Tibial nerve (tissue), 4 donors: ENCODE results near the gene SNX8. TPM values are rescaled to one million over a fixed set of nuclear protein-coding genes. Genes with fewer than 3 reads are reported as not detected.

Source experiments
- DNase-seq, 2 donors: peaks; one replicate each; pipeline ENCODE4 v3.0.0-alpha.2; 2019; ENCODE audit warnings: low spot score in 2 of 2
- H3K27ac ChIP-seq, 4 donors: fragments of 200-600 bp; sonication (generic) in 3 of 4; one replicate each; pipeline ENCODE4 v1.5.1; 2017 to 2019; ENCODE audit warnings: mild to moderate bottlenecking in 1 of 4
- H3K27me3 ChIP-seq, 2 donors: fragments of 200-600 bp; sonication (generic) in 1 of 2; one replicate each; pipeline versions ENCODE4 v1.5.1 to v1.6.0; 2017 to 2019
- H3K36me3 ChIP-seq, 3 donors: fragments of 200-600 bp; sonication (generic); one replicate each; pipeline ENCODE4 v1.5.1; 2018 to 2019
- H3K4me1 ChIP-seq, 4 donors: fragments of 200-600 bp; sonication (generic) in 3 of 4; one replicate each; pipeline ENCODE4 v1.5.1; 2017 to 2019
- H3K4me3 ChIP-seq, 4 donors: fragments of 200-600 bp; sonication (generic) in 3 of 4; one replicate each; pipeline ENCODE4 v1.5.1; 2017 to 2019; ENCODE audit warnings: mild to moderate bottlenecking in 1 of 4, moderate library complexity in 1 of 4
- H3K9me3 ChIP-seq, 4 donors: fragments of 200-600 bp; sonication (generic) in 3 of 4; one replicate each; pipeline ENCODE4 v1.5.1; 2017 to 2019
- EP300 ChIP-seq, 2 donors: sonication (generic); formaldehyde crosslinking; IDR thresholded peaks; one replicate each; pipeline ENCODE4 v1.6.1; 2017; ENCODE audit warnings: antibody characterized with exemption in 2 of 2, mild to moderate bottlenecking in 1 of 2
- POLR2A ChIP-seq, 2 donors: fragments of 450-650 bp; IDR thresholded peaks; one replicate each; pipeline ENCODE4 v1.6.1; 2017; ENCODE audit warnings: antibody characterized with exemption in 2 of 2, mild to moderate bottlenecking in 2 of 2, moderate library complexity in 2 of 2
- WGBS, 2 donors: methylation state at CpG; one replicate each; pipeline ENCODE4 v1.1.5; 2018; 5-methylcytosine and 5-hydroxymethylcytosine counted together
- total RNA-seq, 4 donors: library from RNA; depleted of rRNA; stranded (reverse); fragments of >200 nt; gene quantifications; one replicate each; pipeline ENCODE4 v1.1.0, GENCODE V29; 2016
- TF ChIP-seq, protein P1 (sequence below), 5 experiments: fragments of 200-600 bp in 3 of 5; fragments of 450-650 bp in 2 of 5; sonication (generic) in 3 of 5; IDR thresholded peaks; one replicate each; pipeline ENCODE4 v1.5.1; 2016 to 2019; ENCODE audit warnings: antibody characterized with exemption in 5 of 5, mild to moderate bottlenecking in 3 of 5, moderate library complexity in 2 of 5

Gene SNX8
- total RNA-seq, 4 donors from 2014 or later = 8.6 to 39.6 (median 18.9) TPM

DNA sequence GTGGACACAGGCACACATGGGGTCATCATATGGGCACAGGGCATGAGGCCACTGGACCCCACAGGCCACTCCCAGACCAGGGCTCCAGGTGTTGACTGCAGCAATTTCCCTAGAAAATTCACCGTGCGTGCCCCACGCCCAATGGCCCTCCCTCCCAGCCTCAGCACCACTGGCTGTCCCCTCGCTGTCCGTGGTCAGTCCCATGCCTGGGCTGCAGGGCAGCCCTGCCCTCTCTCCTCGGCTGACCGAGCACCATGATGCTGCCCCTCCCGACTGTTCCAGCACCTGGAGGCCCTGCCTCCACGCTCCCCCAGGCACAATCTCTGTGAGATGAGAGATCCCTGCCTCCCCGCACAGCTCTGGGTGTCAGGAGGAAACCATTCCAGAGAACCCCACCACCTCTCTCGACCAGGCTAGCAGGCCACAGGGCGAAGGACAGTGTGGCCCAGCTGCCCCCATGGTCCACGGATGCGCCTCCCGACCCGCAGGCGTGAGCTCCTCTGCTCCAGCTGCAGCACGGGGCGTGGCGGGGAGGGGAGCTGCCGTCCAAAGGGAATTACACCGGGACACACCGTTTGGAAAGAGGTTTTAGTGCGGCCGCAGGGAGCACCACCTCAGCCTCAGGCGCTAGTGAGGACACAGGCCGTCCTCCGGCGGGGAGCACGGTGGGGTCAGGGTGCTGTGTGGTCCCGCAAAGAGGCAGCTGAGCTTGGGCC lies 59.7 kb downstream of the SNX8 start:
- H3K36me3 ChIP-seq = peaks cover 0 to 82% (median 0%) of the 10 kb centered on the region in 3 donors
- DNase-seq = no peak
- no peak overlapping the region for H3K4me3 ChIP-seq
- no peak overlapping the region for H3K27ac ChIP-seq
- no peaks in the 10 kb centered on the region for H3K27me3 ChIP-seq
- no peaks in the 10 kb centered on the region for H3K9me3 ChIP-seq
- 87 to 90% methylated on average over 23 to 31 of the region's 31 CpGs for WGBS, 2 donors
- TF ChIP-seq POLR2A (IDR thresholded peaks at IDR 0.05) = no peak
- TF ChIP-seq, protein P1, sequence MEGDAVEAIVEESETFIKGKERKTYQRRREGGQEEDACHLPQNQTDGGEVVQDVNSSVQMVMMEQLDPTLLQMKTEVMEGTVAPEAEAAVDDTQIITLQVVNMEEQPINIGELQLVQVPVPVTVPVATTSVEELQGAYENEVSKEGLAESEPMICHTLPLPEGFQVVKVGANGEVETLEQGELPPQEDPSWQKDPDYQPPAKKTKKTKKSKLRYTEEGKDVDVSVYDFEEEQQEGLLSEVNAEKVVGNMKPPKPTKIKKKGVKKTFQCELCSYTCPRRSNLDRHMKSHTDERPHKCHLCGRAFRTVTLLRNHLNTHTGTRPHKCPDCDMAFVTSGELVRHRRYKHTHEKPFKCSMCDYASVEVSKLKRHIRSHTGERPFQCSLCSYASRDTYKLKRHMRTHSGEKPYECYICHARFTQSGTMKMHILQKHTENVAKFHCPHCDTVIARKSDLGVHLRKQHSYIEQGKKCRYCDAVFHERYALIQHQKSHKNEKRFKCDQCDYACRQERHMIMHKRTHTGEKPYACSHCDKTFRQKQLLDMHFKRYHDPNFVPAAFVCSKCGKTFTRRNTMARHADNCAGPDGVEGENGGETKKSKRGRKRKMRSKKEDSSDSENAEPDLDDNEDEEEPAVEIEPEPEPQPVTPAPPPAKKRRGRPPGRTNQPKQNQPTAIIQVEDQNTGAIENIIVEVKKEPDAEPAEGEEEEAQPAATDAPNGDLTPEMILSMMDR (IDR thresholded peaks at IDR 0.05) = no peak
- TF ChIP-seq EP300 (IDR thresholded peaks at IDR 0.05) = no peak
- H3K4me1 ChIP-seq = peaks cover 0 to 4% (median under 1%) of the 10 kb centered on the region in 4 donors

DNA sequence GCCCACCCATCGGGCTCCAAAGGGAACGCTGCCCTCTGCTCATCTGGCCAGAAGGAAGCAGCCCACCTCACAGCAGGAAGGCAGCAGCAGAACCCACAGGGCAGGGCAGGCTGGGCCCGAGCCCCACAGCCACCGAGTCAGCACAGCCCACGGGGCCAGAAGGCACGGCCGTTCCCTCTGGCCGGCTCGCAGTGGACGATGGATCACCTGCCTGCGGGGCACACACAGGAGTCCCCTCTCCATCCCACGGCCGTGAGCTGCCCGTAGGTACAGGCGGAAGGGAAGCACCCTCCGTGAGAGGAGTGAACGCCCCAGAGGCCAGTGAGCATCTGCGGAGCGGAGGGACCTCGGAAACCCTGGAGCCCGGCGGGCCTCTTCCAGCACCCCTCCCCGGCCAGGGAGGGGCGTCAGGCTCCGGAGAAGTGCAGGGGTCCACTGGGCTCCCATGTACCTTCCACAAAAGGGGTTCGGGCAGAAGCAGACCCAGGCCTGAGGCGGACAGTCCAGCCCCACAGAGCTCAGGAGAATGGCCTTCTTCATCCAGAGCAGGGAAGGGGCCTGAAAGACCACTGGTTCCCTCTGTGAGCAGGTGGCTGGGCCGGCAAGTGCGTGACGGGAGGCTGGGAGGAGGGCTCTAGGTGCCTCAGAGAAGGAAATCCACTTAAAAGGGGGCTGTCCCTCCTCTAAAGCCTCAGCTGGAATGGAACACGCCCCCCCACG lies 60.6 kb downstream of the SNX8 start:
- TF ChIP-seq, protein P1 (IDR thresholded peaks at IDR 0.05) = no peak
- TF ChIP-seq EP300 (IDR thresholded peaks at IDR 0.05) = no peak
- TF ChIP-seq POLR2A (IDR thresholded peaks at IDR 0.05) = no peak
- WGBS, 2 donors = 95 to 100% methylated on average over 3 to 9 of the region's 32 CpGs
- no peaks in the 10 kb centered on the region for H3K9me3 ChIP-seq
- H3K4me1 ChIP-seq = peaks cover 0 to 13% (median 3%) of the 10 kb centered on the region in 4 donors
- no peaks in the 10 kb centered on the region for H3K27me3 ChIP-seq
- no peak overlapping the region for H3K27ac ChIP-seq
- no peak for DNase-seq
- H3K36me3 ChIP-seq = peaks cover 0 to 73% (median 0%) of the 10 kb centered on the region in 3 donors
- H3K4me3 ChIP-seq = no peak overlapping the region

DNA sequence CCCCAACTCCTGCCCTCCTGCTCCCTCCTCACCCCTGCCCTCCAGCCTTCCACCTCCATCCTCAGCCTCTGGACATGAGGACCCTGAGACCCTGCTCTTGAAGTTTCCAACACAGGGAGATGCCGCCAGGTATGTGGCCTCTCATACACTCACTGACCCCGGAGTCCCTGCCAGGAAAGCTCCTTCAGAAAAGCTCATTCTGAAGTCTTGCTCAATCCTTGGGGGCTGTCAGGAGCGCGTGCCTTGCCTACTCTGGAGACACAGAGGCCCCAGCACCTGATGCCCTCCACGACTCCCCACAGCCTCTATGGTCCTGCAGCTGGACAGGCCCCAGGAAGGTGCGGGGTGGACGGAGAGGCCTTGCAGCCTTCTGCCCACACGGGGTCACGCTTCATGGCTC lies 61.2 kb downstream of the SNX8 start:
- H3K4me3 ChIP-seq = no peak overlapping the region
- H3K36me3 ChIP-seq = peaks cover 0 to 66% (median 0%) of the 10 kb centered on the region in 3 donors
- H3K4me1 ChIP-seq = peaks cover 0 to 16% (median 3%) of the 10 kb centered on the region in 4 donors
- H3K27ac ChIP-seq = no peak overlapping the region
- TF ChIP-seq EP300 (IDR thresholded peaks at IDR 0.05) = no peak
- no peak for TF ChIP-seq POLR2A (IDR thresholded peaks at IDR 0.05)
- TF ChIP-seq, protein P1 (IDR thresholded peaks at IDR 0.05) = no peak
- no peaks in the 10 kb centered on the region for H3K9me3 ChIP-seq
- H3K27me3 ChIP-seq = no peaks in the 10 kb centered on the region
- WGBS, 2 donors = 84 to 96% methylated on average over 7 to 8 of the region's 9 CpGs
- no peak for DNase-seq

DNA sequence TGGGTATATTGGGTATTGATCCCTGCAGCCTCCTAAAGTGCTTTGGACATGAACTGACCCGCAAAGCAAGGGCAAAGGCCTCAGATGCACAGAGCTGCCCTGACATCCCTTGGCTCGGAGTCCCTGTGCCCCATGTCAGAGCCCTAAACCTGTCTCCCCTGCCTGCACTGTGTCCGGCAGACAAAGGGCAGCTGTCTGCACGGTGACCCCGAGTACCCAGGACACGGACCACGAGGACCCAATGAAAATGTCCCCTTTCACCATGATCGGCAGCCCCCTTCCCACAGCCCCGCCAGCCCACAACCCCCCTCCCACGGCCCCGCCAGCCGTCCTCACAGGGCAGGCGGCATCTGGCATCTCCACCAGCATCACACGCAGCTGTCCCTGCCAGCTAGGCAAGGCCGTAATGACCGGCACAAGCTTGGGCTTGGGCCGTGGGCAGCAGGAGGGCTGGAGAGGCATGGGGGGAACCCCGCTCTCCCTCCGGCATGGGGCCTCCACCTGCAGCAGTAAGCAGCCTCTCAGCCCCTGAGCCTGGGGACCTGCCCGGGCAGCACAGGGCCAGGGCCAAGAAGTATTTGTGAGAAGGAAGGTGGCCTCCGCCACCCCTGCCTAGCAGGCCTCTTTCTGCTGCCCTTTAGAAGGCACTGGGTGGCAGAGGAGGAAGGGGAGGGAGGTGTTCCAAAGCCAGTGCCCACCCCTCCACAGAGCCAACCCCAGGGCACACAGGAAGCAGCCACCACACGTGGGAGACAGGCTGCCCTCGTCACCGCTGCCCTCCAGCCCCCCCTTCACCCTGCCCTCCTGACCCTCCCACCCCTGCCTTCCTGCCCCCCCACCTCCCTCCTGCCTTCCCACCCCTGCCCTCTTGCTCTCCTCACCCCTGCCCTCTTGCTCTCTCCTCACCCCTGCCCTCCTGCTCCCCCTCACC lies 62.1 kb downstream of the SNX8 start:
- H3K4me3 ChIP-seq = no peak overlapping the region
- TF ChIP-seq POLR2A (IDR thresholded peaks at IDR 0.05) = no peak
- no peak for TF ChIP-seq EP300 (IDR thresholded peaks at IDR 0.05)
- TF ChIP-seq, protein P1 (IDR thresholded peaks at IDR 0.05) = no peak
- 52 to 59% methylated on average over 19 to 20 of the region's 24 CpGs for whole genome bisulfite sequencing, 2 donors
- peaks cover 0 to 16% (median 3%) of the 10 kb centered on the region in 4 donors for H3K4me1 ChIP-seq
- H3K27ac ChIP-seq = peak overlapping the region in 1 of 4 donors; percentile 33
- DNase-seq = no peak
- H3K36me3 ChIP-seq = peaks cover 0 to 58% (median 0%) of the 10 kb centered on the region in 3 donors
- no peaks in the 10 kb centered on the region for H3K27me3 ChIP-seq
- H3K9me3 ChIP-seq = no peaks in the 10 kb centered on the region
